Measurements from ENCODE around the gene ARID1B.
"Not testable (repeated sequence)": the region's sequence is repeated elsewhere in the genome, so short reads cannot be mapped to it uniquely, and the experiment has no call there.

ARID1B gene

GRCh38 chr6:157134402-157135047 lies 357.3 kb downstream of the ARID1B start:
- DNase-seq (ENCODE audit: low spot score), result no peak

DNA sequence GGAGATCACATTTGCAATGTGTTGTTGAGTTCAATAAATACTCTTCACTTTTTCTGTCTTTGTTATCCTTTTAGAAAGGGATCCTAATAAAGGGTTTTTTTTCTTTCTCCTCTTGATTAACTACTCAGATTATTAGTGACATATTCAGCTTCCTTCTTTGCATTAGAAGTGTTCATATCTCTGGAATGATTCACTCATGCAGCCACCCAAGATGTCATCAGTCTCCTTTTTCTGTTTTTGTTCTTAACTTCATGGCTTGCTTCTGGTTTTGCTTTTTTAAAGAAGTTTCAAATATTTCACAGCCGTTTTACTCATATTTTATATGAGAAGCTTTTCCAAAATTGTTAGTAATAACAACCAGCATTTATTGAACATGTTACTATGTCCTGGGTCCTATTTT lies 358.5 kb downstream of the ARID1B start:
- peak; percentile 49 for DNase-seq (ENCODE audit: low spot score)

DNA sequence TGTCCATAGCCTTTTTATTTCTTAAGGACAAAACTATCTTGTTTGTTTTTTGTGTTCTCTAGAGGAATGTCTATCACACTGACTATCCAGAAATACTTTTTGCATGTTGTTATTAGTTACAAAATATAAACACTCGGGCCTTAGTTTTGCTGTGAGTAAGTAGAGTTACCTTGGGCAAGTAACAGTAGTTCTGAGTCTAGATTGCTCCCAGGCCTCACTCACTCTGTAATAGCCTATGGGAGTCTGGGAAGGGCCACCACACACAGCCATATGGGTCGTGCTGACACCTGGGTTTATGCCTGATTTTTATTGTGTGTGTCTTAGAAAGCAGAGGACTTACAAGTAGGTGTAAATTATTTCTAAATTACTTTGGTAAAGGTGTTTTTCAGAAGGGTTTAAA lies 360.3 kb downstream of the ARID1B start:
- DNase-seq (ENCODE audit: low spot score), result no peak

DNA sequence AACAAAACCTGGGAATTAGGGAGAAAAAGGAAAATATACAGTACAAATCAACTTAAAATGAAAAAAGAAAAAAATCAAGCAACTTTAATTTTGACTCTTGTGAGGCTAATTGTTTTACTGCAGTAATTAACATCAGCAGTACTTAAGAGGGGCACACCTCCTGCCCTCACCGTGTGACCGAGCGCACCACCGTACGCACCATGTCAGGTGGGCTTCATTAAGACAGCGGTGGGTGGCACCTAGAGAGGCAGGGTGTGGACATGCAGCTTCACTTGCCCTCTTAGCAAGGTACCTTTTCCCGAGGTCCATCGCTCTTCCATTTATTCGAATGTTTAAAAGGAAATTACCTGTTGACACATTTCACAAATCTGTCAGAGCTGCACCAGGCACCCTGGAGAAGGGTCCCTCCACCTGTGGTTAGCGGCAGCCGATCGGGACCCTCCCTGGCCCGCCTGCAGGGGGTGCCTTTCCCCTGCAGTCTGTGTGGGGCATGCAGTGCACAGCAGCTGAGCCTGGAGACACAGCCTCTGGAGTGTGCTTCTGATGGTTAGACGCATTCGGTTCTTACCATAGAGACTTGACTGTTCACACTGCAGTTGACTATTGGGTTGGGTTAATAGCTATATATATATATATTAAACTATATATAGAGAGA lies 362.0 kb downstream of the ARID1B start:
- DNase-seq (ENCODE audit: low spot score), result no peak

DNA sequence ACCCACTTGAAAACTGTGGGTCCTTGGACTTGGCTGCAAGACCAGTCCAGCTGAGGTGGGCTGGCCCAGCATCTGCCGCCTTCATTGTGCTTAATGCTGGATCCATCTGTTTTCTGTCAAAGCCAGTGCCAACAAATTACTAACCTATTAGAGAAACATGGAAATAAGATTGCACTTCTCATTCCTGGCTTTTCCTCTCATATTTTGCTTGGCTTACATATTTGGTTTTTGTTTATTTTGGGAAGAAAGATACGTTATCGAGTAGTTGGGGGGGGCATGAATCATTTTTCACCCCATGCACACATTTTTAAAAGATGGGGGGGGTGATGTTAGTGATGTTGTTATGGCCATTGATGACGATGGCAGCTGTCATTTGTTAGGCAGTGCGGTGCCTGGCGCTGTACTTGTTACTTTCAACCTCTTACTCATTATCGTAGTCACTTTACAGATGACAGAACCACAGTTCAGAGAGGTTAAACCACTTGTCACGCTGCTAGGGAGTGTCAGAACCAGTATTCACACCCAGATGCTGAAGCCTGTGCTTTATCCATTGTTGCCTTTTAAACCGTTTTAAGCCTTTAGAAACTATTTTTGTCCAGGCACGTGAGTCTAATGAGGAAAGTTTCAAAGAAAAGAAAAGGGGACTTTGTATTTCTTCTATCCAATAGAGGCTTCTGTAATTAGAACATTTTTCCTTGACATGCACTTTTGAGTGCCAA lies 366.2 kb downstream of the ARID1B start:
- DNase-seq (ENCODE audit: low spot score), result peak; percentile 89

DNA sequence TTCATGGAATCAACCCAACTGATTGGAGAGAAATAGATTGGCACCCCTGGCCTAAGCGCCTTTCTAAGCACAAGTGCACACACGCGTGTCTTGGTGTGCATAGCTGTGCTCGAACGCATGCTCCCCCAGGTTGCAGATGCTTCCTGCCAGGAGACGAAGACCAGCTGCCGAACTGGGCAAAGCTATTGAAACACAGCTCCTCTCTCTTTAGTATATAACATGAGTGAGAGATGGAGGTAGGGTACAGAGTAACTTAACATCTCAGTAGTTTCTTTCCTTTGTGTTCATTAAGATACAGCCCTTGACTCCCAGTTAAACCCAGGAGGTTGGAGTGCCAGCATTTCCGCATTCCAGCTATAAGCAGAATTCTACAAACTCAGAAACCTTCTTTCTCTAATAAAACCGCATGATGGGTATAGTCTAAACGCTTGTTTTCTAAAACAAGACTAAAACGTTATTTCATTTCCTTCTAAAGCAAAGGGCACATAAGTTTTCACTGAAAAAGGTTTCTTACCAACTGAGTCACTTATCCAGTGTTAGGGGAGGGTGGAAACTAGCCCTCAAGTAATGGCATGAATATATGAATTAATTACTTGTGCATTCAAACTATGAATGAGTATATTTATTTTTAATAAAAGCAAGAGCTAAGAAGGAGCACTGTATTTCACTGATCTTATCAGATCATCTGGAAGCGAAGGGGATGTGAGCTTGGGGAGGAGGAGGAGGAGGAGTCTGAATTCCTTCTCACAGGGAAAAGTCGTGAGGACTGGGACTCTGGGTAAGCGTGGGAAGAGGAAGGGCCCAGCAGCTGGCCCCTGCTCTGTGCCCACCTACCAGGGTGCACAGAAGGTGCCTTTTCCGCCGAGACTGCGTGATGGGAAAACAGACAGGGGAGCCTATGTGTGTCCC lies 367.0 kb downstream of the ARID1B start:
- peak; percentile 84 for DNase-seq (ENCODE audit: low spot score)

GRCh38 chr6:157144859-157145568 lies 367.8 kb downstream of the ARID1B start:
- no peak for DNase-seq (ENCODE audit: low spot score)

DNA sequence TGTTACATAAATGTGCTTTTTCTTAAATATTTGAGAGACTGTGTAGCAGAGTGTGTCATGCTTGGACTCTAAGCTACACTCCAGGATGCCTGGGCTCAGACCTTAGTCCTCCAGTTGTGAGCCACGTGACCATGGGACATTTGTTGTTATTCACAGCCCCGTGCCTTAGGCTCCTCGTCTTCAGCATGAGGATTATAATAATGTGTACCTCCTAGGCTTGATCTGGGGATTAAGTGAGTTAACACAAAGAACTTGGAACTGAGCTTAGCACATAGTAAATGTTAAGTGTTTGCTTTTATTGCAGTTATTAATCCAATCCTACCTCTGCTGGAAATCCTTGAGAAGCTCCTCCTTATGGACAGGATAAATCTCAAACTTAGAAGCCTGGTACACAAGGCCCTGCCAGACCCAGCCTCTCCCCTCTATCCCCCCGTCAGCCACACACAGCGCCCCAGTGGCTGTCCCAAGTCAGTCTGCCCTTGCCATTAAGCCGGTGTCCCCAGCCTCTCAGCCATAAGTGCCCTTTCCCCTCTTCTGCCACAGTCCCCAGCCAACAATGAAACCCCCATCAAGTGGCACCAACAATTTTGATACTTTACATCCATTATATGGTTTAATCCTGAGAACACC lies 368.6 kb downstream of the ARID1B start:
- peak; percentile 51 for DNase-seq (ENCODE audit: low spot score)

DNA sequence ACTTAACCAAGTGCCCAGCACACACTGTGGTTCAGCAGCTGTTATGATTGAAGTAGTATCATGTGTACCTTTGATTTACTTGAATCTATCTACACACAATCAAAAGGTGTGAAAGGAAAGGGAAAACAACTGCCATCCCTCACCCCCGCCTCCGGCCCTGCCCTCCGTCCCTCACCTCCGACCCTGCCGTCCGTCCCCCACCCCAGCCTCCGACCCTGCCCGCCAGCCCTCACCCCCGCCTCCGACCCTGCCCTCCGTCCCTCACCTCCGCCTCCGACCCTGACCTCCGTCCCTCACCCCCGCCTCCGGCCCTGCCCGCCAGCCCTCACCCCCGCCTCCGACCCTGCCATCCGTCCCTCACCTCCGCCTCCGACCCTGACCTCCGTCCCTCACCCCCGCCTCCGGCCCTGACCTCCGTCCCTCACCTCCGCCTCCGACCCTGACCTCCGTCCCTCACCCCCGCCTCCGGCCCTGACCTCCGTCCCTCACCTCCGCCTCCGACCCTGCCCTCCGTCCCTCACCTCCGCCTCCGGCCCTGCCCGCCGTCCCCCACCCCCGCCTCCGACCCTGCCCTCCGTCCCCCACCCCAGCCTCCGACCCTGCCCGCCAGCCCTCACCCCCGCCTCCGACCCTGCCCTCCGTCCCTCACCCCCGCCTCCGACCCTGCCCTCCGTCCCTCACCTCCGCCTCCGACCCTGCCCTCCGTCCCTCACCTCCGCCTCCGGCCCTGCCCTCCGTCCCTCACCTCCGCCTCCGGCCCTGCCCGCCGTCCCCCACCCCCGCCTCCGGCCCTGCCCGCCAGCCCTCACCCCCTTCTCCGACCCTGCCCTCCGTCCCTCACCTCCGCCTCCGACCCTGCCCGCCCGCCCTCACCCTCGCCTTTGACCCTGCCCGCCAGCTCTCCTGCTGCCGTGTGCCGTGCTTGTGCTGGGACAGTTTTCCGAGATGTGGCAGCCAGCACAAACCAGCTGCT lies 370.2 kb downstream of the ARID1B start:
- DNase-seq (ENCODE audit: low spot score), result not testable (repeated sequence)

GRCh38 chr6:157148391-157149323 lies 371.5 kb downstream of the ARID1B start:
- peak; percentile 95 for DNase-seq (ENCODE audit: low spot score)

GRCh38 chr6:157150076-157150475 lies 372.9 kb downstream of the ARID1B start:
- peak; percentile 39 for DNase-seq (ENCODE audit: low spot score)

GRCh38 chr6:157151029-157151428 lies 373.9 kb downstream of the ARID1B start:
- DNase-seq (ENCODE audit: low spot score), result no peak

DNA sequence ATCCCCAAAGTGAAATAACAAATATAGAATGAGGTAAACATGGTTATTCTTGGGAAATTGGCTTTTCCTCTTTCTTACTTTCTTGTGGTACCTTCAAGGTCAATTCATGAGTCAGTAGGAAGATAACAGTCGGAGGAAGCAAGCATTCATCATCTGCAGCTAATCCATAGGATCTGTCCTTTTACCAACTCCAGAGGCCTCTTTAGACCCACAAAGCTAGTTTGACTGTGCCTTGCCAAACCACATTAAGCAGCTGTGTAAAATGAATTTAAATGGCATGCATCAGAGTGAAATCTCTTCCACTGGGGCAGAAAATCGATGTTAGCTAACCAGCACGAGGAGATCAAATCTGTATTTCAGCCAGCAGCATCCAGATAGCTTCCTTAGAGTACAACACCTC lies 374.8 kb downstream of the ARID1B start:
- DNase-seq (ENCODE audit: low spot score), result peak; percentile 69

DNA sequence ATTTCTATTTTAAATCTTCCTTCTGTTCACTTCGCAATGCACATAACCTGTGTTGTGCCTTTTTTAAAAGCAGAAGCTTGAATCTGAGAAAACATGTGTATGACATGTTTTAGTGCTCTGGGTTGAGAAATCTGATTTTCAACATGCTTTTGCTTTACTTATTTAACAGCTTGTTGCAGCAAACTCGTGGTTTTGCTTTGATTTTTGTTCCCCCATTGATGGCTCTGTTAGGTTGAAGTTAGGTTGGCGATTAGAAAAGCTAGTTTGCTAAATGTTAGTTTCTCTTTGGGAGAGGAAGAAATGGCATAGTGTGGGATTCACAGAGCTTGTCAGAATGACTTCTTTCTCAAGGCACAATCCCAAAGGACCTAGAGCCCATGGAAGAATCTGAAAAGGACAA lies 375.4 kb downstream of the ARID1B start:
- no peak for DNase-seq (ENCODE audit: low spot score)

DNA sequence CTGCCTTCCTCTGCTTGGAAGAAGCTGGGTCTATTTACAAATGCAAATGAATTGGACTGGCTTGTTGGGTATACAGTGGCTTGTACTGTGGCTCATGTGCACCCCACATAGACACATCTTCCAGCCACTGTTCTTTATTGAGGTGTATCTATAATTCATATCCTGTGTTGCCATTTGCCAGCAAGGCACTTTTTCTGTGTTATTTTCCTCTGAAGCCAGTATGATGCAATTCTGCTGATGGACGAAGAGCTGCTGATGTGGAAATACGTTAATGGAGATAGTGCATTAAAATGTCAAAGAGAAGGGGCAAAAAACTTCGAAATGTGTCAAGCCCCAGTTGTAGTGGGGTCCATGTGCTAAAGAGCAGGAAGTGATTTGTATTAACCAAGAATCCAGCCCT lies 378.6 kb downstream of the ARID1B start:
- no peak for DNase-seq (ENCODE audit: low spot score)

GRCh38 chr6:157157258-157157657 lies 380.1 kb downstream of the ARID1B start:
- no peak for DNase-seq (ENCODE audit: low spot score)

DNA sequence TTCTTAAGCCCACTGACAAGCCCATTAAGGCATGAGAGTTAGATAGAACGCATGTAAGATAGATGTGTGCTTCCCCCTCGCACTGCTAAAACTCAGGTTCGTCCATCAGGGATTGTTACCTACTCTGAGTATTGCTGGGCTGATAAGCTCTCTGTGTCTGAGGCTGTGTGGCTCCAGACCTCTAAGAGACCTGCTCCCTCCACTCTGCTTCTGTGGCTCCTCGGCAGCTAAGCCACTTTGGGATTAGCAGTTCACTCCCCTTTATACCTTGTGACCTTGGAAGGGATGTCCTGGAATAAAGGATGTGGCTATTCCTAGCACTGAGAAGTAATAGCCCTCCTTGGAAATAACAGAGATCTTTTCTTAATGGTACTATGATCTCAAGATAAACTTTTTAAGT lies 381.3 kb downstream of the ARID1B start:
- no peak for DNase-seq (ENCODE audit: low spot score)

DNA sequence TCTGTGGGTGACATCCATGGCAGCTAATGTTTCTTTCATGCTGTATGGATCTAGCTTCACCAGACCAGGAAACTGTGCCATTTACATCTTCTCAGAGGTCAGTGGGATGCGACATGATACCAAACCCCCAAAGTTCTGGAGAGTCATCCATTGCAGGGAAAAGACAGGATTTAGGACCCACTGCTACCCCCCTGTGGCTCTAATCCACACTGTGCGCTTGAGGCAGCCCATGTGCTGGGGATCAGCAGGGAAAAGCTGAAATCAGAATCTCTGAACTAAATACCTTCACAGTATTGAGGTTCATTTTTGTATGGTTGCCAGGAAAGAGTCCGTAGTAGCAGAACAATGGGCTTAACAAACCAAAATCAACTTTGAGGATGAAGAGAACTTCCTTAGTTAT lies 381.7 kb downstream of the ARID1B start:
- no peak for DNase-seq (ENCODE audit: low spot score)

DNA sequence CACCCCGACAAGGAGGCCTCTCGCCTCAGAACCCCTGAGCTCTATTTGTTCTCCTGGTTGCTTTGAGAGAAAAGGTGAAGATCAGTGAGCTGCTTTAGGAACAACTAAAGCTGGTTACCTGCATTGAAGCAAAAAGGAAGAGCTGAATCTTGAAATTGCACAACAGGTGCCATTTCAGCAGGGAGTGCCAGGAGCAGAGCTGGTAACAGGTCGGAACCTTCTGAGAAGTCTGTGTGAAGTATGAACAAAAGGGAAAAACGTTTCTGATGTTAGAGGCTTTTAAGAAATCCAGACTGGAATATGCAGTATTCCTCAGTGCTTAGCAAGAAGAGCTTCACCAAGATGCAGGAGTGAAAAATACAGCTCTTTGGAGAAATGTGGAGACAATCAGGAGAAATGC lies 382.2 kb downstream of the ARID1B start:
- DNase-seq (ENCODE audit: low spot score), result no peak
